Naive thymus-derived CD4-positive, alpha-beta T cell (primary cell): Measurements from ENCODE around the gene EXT2. TPM values are rescaled to one million over a fixed set of nuclear protein-coding genes. Genes with fewer than 3 reads are reported as not detected.

Source experiments
- ATAC-seq: fragments of 150-1000 bp; cut with Tn5 transposase; 2 replicates; pipeline ENCODE4 v1.10.0; 2021; ENCODE audit warnings: mild to moderate bottlenecking, moderate library complexity
- CTCF ChIA-PET: fragments of 350-600 bp; sonication (Branson Sonifier 250); formaldehyde crosslinking; loops from one replicate; lab custom pipeline; 2021; ENCODE audit warnings: antibody characterized with exemption; lab: Charles Lee
- POLR2A ChIA-PET: fragments of 350-600 bp; sonication (Branson Sonifier 250); formaldehyde crosslinking; loops from one replicate; lab custom pipeline; 2021; ENCODE audit warnings: antibody characterized with exemption, inconsistent platforms; lab: Charles Lee
- DNase-seq, 9 donors: peaks; one replicate each; pipeline versions ENCODE4 v3.0.0 to v3.0.0-alpha.2; 2020 to 2022; ENCODE audit warnings: mixed read lengths in 1 of 9
- H3K27ac ChIP-seq: one replicate; pipeline ENCODE4 v1.7.0; 2013; ENCODE audit warnings: mild to moderate bottlenecking, low read depth, low read length, moderate library complexity
- H3K27me3 ChIP-seq, 2 donors: one replicate each; pipeline ENCODE4 v1.7.0; 2013; ENCODE audit warnings: low read length in 2 of 2, mild to moderate bottlenecking in 2 of 2, moderate library complexity in 2 of 2; ENCODE audit not compliant: control insufficient read depth in 2 of 2, insufficient read depth in 2 of 2
- H3K36me3 ChIP-seq, 3 experiments: 1 replicate in 2 of 3; 2 replicates in 1 of 3; pipeline ENCODE4 v1.7.0; 2013; ENCODE audit warnings: low read length in 3 of 3, mild to moderate bottlenecking in 3 of 3, moderate library complexity in 1 of 3; ENCODE audit not compliant: insufficient read depth in 3 of 3, control insufficient read depth in 2 of 3
- H3K4me1 ChIP-seq, 2 donors: one replicate each; pipeline ENCODE4 v1.7.0; 2013; ENCODE audit warnings: low read length in 2 of 2, mild to moderate bottlenecking in 2 of 2, moderate library complexity in 1 of 2; ENCODE audit not compliant: control insufficient read depth in 2 of 2, insufficient read depth in 2 of 2
- H3K4me3 ChIP-seq: 2 replicates; pipeline ENCODE4 v1.7.0; 2013; ENCODE audit warnings: mild to moderate bottlenecking, low read length
- H3K9me3 ChIP-seq, 3 experiments: 1 replicate in 2 of 3; 2 replicates in 1 of 3; pipeline ENCODE4 v1.7.0; 2013; ENCODE audit warnings: low read length in 3 of 3; ENCODE audit not compliant: control insufficient read depth in 2 of 3
- H3K27ac Mint-ChIP-seq, 9 donors: one replicate each; pipeline ENCODE4 v1.8.0; 2020 to 2022; ENCODE audit warnings: mixed read lengths in 9 of 9, mild to moderate bottlenecking in 8 of 9, moderate library complexity in 5 of 9, inconsistent platforms in 2 of 9
- H3K27me3 Mint-ChIP-seq, 5 donors: one replicate each; pipeline ENCODE4 v1.8.0; 2021 to 2022; ENCODE audit warnings: mixed read lengths in 5 of 5, mild to moderate bottlenecking in 1 of 5
- H3K36me3 Mint-ChIP-seq, 5 donors: one replicate each; pipeline ENCODE4 v1.8.0; 2020 to 2022; ENCODE audit warnings: mixed read lengths in 5 of 5, mild to moderate bottlenecking in 3 of 5, inconsistent platforms in 1 of 5
- H3K4me1 Mint-ChIP-seq, 7 donors: one replicate each; pipeline ENCODE4 v1.8.0; 2020 to 2022; ENCODE audit warnings: mixed read lengths in 7 of 7, mild to moderate bottlenecking in 3 of 7, inconsistent platforms in 1 of 7
- H3K4me3 Mint-ChIP-seq, 10 donors: one replicate each; pipeline ENCODE4 v1.8.0; 2020 to 2022; ENCODE audit warnings: mild to moderate bottlenecking in 10 of 10, mixed read lengths in 10 of 10, moderate library complexity in 6 of 10, inconsistent platforms in 2 of 10
- H3K9me3 Mint-ChIP-seq, 11 donors: one replicate each; pipeline ENCODE4 v1.8.0; 2020 to 2022; ENCODE audit warnings: mixed read lengths in 11 of 11, mild to moderate bottlenecking in 4 of 11, inconsistent platforms in 1 of 11, moderate library complexity in 1 of 11
- intact Hi-C, 2 donors: fragments of 100-400 bp; cut with micrococcal nuclease; formaldehyde crosslinking; loops; one replicate each; pipeline ENCODE4 v1.15.1; 2023
- polyA plus RNA-seq, 2 donors: library from polyadenylated mRNA; unstranded; fragments of 300-500 nt; fragmentation: Illumina TruSeq; gene quantifications; one replicate each; pipeline ENCODE4 v1.2.3, GENCODE V29; 2021
- total RNA-seq, 6 experiments: library from RNA in 5 of 6; stranded (reverse) in 5 of 6; gene quantifications; 1 replicate in 5 of 6; 2 replicates in 1 of 6; pipeline ENCODE4 v1.2.3 and lab custom pipeline; 2021 to 2026

The EXT2 gene
- total and polyA plus RNA-seq, 7 experiments from 2014 or later = 27.2 to 43.9 (median 31.5) TPM

DNA sequence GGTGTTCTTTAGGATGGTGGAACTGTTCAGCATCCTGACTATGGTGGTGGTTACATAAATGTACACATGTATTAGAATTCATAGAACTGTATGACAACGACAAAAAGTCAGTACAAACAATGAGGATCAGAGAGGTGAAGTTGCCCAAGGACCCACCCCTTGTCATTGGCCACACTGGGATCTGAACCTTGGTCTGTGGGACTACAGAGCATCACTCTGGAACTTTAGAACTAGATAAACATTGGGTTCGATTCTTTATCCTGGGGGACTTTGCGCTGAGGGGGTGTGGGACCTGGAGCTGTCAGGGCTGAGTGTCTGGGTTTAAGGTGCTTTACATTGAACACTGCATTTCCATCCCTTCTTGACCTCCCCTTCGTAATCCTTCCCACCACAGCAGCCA lies 12.8 kb upstream of the EXT2 start:
- ChIA-PET POLR2A (no interaction called here), CTCF (no interaction called here)
- H3K4me3 ChIP-seq = no peak overlapping the region
- Mint-ChIP-seq H3K4me1 (peaks cover 0 to 2% (median 0%) of the 10 kb centered on the region in 7 donors), H3K36me3 (peaks cover 9 to 74% (median 50%) of the 10 kb centered on the region in 5 donors), H3K27me3 (no peaks in the 10 kb centered on the region), H3K9me3 (peaks cover 0 to 22% (median 5%) of the 10 kb centered on the region in 11 donors), H3K4me3 (no peak overlapping the region), H3K27ac (no peak overlapping the region)
- no peaks in the 10 kb centered on the region for H3K9me3 ChIP-seq
- H3K36me3 ChIP-seq = peaks cover 0 to 17% (median 0%) of the 10 kb centered on the region in 3 experiments
- H3K27me3 ChIP-seq = no peaks in the 10 kb centered on the region
- H3K27ac ChIP-seq = no peak overlapping the region
- ATAC-seq = no peak
- DNase-seq = no peak
- no peaks in the 10 kb centered on the region for H3K4me1 ChIP-seq
- intact Hi-C loops = no loop called here

GRCh38 chr11:44083433-44083832 lies 12.0 kb upstream of the EXT2 start:
- Mint-ChIP-seq H3K27me3 (no peaks in the 10 kb centered on the region), H3K4me1 (peaks cover 0 to 8% (median 0%) of the 10 kb centered on the region in 7 donors), H3K36me3 (peaks cover 9 to 74% (median 52%) of the 10 kb centered on the region in 5 donors), H3K4me3 (no peak overlapping the region), H3K9me3 (peaks cover 0 to 22% (median 5%) of the 10 kb centered on the region in 11 donors), H3K27ac (no peak overlapping the region)
- intact Hi-C loops = no loop called here
- CTCF ChIA-PET = no interaction called here
- Histone ChIP-seq H3K9me3 (no peaks in the 10 kb centered on the region), H3K4me1 (no peaks in the 10 kb centered on the region), H3K27me3 (no peaks in the 10 kb centered on the region), H3K27ac (no peak overlapping the region), H3K4me3 (no peak overlapping the region), H3K36me3 (peaks cover 0 to 12% (median 0%) of the 10 kb centered on the region in 3 experiments)
- ATAC-seq (no peak), DNase-seq (no peak)
- POLR2A ChIA-PET = no interaction called here

DNA sequence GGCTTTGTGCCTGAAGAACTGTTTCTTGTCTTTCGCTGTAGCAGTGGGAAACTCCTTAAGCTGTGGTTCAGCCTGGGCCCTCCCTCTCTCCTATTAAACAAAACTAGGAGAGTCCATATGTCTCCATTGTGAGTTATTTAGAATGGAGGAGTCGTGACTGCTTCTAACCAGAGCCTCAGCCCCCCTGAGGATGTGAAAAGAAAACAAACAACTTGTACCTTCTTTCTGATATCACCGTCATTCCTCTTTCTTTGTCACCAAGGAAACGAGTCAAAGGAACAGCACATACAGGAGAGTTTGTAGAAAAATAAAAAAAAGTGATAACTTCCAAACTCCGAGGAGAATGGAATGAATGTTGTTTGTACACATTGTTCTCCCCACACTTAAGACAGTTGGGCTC lies 11.6 kb upstream of the EXT2 start:
- no peaks in the 10 kb centered on the region for H3K27me3 Mint-ChIP-seq
- peaks cover 8 to 74% (median 52%) of the 10 kb centered on the region in 5 donors for H3K36me3 Mint-ChIP-seq
- H3K4me1 Mint-ChIP-seq = peaks cover 0 to 13% (median 0%) of the 10 kb centered on the region in 7 donors
- H3K9me3 Mint-ChIP-seq = peaks cover 0 to 22% (median 5%) of the 10 kb centered on the region in 11 donors
- Histone ChIP-seq H3K27ac (no peak overlapping the region), H3K36me3 (peaks cover 0 to 8% (median 0%) of the 10 kb centered on the region in 3 experiments), H3K27me3 (no peaks in the 10 kb centered on the region), H3K9me3 (no peaks in the 10 kb centered on the region), H3K4me1 (no peaks in the 10 kb centered on the region), H3K4me3 (no peak overlapping the region)
- H3K27ac Mint-ChIP-seq = no peak overlapping the region
- no peak overlapping the region for H3K4me3 Mint-ChIP-seq
- intact Hi-C loops = no loop called here
- ATAC-seq (no peak), DNase-seq (no peak)
- ChIA-PET CTCF (no interaction called here), POLR2A (no interaction called here)

DNA sequence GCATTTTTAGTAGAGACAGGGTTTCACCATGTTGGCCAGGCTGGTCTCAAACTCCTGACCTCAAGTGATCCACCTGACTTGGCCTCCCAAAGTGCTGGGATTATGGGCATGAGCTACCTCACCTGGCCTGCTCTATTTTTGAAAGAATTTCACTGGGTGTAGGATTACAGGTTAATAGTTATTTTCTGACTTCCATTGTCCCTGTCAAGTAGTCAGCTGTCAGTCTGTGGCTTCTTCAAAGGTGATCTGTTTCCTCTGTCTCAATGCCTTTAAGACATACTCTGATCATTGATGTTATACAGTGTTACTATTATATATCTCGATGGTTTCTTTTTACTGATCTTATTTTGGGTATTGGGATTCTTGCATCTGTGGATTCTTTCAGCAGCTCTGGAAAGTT lies 10.1 kb upstream of the EXT2 start:
- intact Hi-C loops = no loop called here
- ATAC-seq (no peak), DNase-seq (no peak)
- Mint-ChIP-seq H3K9me3 (peaks cover 0 to 22% (median 5%) of the 10 kb centered on the region in 11 donors), H3K27ac (no peak overlapping the region), H3K27me3 (no peaks in the 10 kb centered on the region), H3K4me1 (peaks cover 0 to 23% (median 0%) of the 10 kb centered on the region in 7 donors), H3K4me3 (no peak overlapping the region), H3K36me3 (peaks cover 5 to 65% (median 47%) of the 10 kb centered on the region in 5 donors)
- no peaks in the 10 kb centered on the region for H3K4me1 ChIP-seq
- peaks cover 0 to 6% (median 0%) of the 10 kb centered on the region in 3 experiments for H3K36me3 ChIP-seq
- H3K4me3 ChIP-seq = no peak overlapping the region
- no peaks in the 10 kb centered on the region for H3K9me3 ChIP-seq
- POLR2A ChIA-PET = no interaction called here
- CTCF ChIA-PET = interaction anchor here (1.3 kb wide), 1 partner anchor 9 kb away, joined by 4 read pairs; no protein-coding TSS in a partner anchor
- no peaks in the 10 kb centered on the region for H3K27me3 ChIP-seq
- H3K27ac ChIP-seq = no peak overlapping the region

- Mint-ChIP-seq H3K4me1 (peaks cover 0 to 23% (median 0%) of the 10 kb centered on the region in 7 donors), H3K4me3 (no peak overlapping the region), H3K27me3 (no peaks in the 10 kb centered on the region), H3K9me3 (peaks cover 0 to 22% (median 5%) of the 10 kb centered on the region in 11 donors), H3K27ac (no peak overlapping the region), H3K36me3 (peaks cover 5 to 44% (median 42%) of the 10 kb centered on the region in 5 donors)
- no peak overlapping the region for H3K4me3 ChIP-seq
- no peak overlapping the region for H3K27ac ChIP-seq
- no peaks in the 10 kb centered on the region for H3K27me3 ChIP-seq
- H3K36me3 ChIP-seq = no peaks in the 10 kb centered on the region
- no peaks in the 10 kb centered on the region for H3K4me1 ChIP-seq
- intact Hi-C loops = no loop called here
- CTCF ChIA-PET = interaction anchor here (1.3 kb wide), 1 partner anchor 13 kb away, joined by 3 read pairs; no protein-coding TSS in a partner anchor
- DNase-seq = no peak
- no peaks in the 10 kb centered on the region for H3K9me3 ChIP-seq
- POLR2A ChIA-PET = no interaction called here
- no peak for ATAC-seq
These were observed 7.1 kb upstream of the EXT2 start for GRCh38 chr11:44088377-44088776.

GRCh38 chr11:44088871-44089270 lies 6.6 kb upstream of the EXT2 start:
- H3K9me3 Mint-ChIP-seq = peaks cover 0 to 20% (median 5%) of the 10 kb centered on the region in 11 donors
- no peak overlapping the region for H3K27ac Mint-ChIP-seq
- Histone ChIP-seq H3K9me3 (no peaks in the 10 kb centered on the region), H3K36me3 (no peaks in the 10 kb centered on the region), H3K4me1 (no peaks in the 10 kb centered on the region), H3K27ac (no peak overlapping the region), H3K4me3 (no peak overlapping the region), H3K27me3 (no peaks in the 10 kb centered on the region)
- ATAC-seq (no peak), DNase-seq (no peak)
- H3K27me3 Mint-ChIP-seq = no peaks in the 10 kb centered on the region
- peaks cover 0 to 23% (median 0%) of the 10 kb centered on the region in 7 donors for H3K4me1 Mint-ChIP-seq
- intact Hi-C loops = no loop called here
- peaks cover 5 to 43% (median 40%) of the 10 kb centered on the region in 5 donors for H3K36me3 Mint-ChIP-seq
- POLR2A ChIA-PET = no interaction called here
- CTCF ChIA-PET = no interaction called here
- no peak overlapping the region for H3K4me3 Mint-ChIP-seq

GRCh38 chr11:44090539-44090938 lies 4.9 kb upstream of the EXT2 start:
- no peak overlapping the region for H3K27ac Mint-ChIP-seq
- no peak for ATAC-seq

More at GRCh38 chr11:44090539-44090938, 4.9 kb upstream of the EXT2 start:
- H3K27me3 Mint-ChIP-seq = peaks cover 0 to 3% (median 0%) of the 10 kb centered on the region in 5 donors
- peaks cover 3 to 36% (median 15%) of the 10 kb centered on the region in 7 donors for H3K4me1 Mint-ChIP-seq
- Histone ChIP-seq H3K4me3 (no peak overlapping the region), H3K36me3 (no peaks in the 10 kb centered on the region), H3K27me3 (no peaks in the 10 kb centered on the region), H3K9me3 (no peaks in the 10 kb centered on the region), H3K27ac (no peak overlapping the region), H3K4me1 (peaks cover 4 to 8% of the 10 kb centered on the region in 2 donors)
- H3K36me3 Mint-ChIP-seq = peaks cover 5 to 34% (median 25%) of the 10 kb centered on the region in 5 donors
- ChIA-PET POLR2A (no interaction called here), CTCF (no interaction called here)
- intact Hi-C loops = loop anchor here (10.0 kb wide), 4 partner anchors 194 to 446 kb away; partner anchors contain the start of gene HSD17B12 (in 2 of the 2)
- no peak for DNase-seq
- no peak overlapping the region for H3K4me3 Mint-ChIP-seq
- peaks cover 0 to 9% (median 2%) of the 10 kb centered on the region in 11 donors for H3K9me3 Mint-ChIP-seq
